Activated CD8-positive, alpha-beta memory T cell treated with anti-CD3 and anti-CD28 coated beads, Interleukin-2, amount 50 U/mL, for 1 hour (primary cell): ENCODE results near the gene LPCAT2.

ENCODE experiments used
- DNase-seq: peaks from one replicate; pipeline ENCODE4 v3.0.0-alpha.2; 2020; ENCODE audit errors: extremely low read depth

LPCAT2 gene

GRCh38 chr16:55480228-55480655 is 28.6 kb upstream of the LPCAT2 start:
- no peak for DNase-seq

GRCh38 chr16:55481023-55481422 is 27.8 kb upstream of the LPCAT2 start:
- DNase-seq = no peak

- no peak for DNase-seq
Measured at GRCh38 chr16:55482056-55482455, 26.8 kb upstream of the LPCAT2 start.

GRCh38 chr16:55487048-55487803 is 21.6 kb upstream of the LPCAT2 start:
- DNase-seq = no peak

GRCh38 chr16:55488306-55488705 is 20.6 kb upstream of the LPCAT2 start:
- no peak for DNase-seq

- DNase-seq = no peak
Measured at GRCh38 chr16:55489119-55489955, 19.5 kb upstream of the LPCAT2 start.

- no peak for DNase-seq
Measured at GRCh38 chr16:55489956-55490265, 19.0 kb upstream of the LPCAT2 start.

- DNase-seq = no peak
Measured at GRCh38 chr16:55490301-55490700, 18.6 kb upstream of the LPCAT2 start.

- DNase-seq = no peak
Measured at GRCh38 chr16:55491691-55492090, 17.2 kb upstream of the LPCAT2 start.

GRCh38 chr16:55492756-55493380 is 16.0 kb upstream of the LPCAT2 start:
- DNase-seq = no peak

- DNase-seq = no peak
Measured at GRCh38 chr16:55494994-55495421, 13.9 kb upstream of the LPCAT2 start.

- no peak for DNase-seq
Measured at GRCh38 chr16:55495616-55496289, 13.1 kb upstream of the LPCAT2 start.

GRCh38 chr16:55496509-55497145 is 12.2 kb upstream of the LPCAT2 start:
- no peak for DNase-seq

- no peak for DNase-seq
Measured at GRCh38 chr16:55497558-55497957, 11.3 kb upstream of the LPCAT2 start.

- no peak for DNase-seq
Measured at GRCh38 chr16:55498101-55498500, 10.8 kb upstream of the LPCAT2 start.

- no peak for DNase-seq
Measured at GRCh38 chr16:55499281-55499680, 9.6 kb upstream of the LPCAT2 start.

- no peak for DNase-seq
Measured at GRCh38 chr16:55499951-55500529, 8.8 kb upstream of the LPCAT2 start.

- DNase-seq = no peak
Measured at GRCh38 chr16:55500530-55501011, 8.3 kb upstream of the LPCAT2 start.

- no peak for DNase-seq
Measured at GRCh38 chr16:55501549-55502322, 7.1 kb upstream of the LPCAT2 start.

GRCh38 chr16:55502801-55503366 is 6.0 kb upstream of the LPCAT2 start:
- DNase-seq = no peak
